GM10266 (cell line): ENCODE results near the gene OSBPL9.
A peak's percentile ranks its signal among the peaks of the same experiment; 100 is the strongest.

ENCODE experiments used
- DNase-seq: peaks from one replicate; pipeline ENCODE4 v3.0.0; 2012; ENCODE audit errors: extremely low spot score
- TF ChIP-seq, protein P1 (sequence below): IDR thresholded peaks from 2 replicates; pipeline ENCODE4 v1.5.1; 2012; ENCODE audit warnings: mild to moderate bottlenecking, low read depth; ENCODE audit not compliant: control insufficient read depth, insufficient read depth; ENCODE audit errors: missing control alignments

OSBPL9 gene, protein sequence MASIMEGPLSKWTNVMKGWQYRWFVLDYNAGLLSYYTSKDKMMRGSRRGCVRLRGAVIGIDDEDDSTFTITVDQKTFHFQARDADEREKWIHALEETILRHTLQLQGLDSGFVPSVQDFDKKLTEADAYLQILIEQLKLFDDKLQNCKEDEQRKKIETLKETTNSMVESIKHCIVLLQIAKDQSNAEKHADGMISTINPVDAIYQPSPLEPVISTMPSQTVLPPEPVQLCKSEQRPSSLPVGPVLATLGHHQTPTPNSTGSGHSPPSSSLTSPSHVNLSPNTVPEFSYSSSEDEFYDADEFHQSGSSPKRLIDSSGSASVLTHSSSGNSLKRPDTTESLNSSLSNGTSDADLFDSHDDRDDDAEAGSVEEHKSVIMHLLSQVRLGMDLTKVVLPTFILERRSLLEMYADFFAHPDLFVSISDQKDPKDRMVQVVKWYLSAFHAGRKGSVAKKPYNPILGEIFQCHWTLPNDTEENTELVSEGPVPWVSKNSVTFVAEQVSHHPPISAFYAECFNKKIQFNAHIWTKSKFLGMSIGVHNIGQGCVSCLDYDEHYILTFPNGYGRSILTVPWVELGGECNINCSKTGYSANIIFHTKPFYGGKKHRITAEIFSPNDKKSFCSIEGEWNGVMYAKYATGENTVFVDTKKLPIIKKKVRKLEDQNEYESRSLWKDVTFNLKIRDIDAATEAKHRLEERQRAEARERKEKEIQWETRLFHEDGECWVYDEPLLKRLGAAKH

DNA sequence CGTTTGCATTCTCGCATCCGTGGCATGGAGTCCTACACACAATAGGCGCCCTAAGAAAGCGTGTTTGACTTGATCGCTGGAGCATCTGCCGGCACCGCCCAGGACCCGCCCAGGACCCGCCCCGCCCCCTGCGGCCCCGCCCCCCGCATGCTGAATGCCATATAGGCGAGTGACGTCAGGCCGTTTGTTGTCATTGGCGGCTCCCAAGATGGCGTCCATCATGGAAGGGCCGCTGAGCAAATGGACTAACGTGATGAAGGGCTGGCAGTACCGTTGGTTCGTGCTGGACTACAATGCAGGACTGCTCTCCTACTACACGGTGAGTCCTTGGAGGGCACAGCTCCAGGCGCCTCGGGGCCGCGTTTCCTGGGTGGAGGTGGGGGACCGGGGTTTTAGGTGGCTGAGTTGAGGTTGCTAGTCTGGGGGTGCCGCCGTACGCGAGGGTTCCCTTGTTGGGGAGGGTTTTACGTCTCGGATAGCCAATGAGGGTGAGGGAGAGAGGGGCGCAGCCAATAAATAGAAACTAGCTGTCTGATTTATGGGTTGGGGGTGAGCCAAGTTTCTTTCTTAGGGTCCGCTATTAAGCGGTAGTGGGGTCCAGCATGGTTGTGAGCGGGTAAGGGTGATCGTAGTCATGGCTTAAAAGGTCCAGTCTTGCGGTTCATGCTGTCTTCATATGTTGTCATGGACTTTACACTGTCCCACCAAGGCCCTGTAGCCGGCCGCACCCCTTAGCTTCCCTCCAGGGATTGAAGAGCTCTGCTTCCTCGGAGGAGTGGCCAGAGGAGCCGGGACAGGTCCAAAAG is at the start of gene OSBPL9:
Gene OSBPL9, plus strand, starts transcription at position 190 of the 806 bp plus-strand sequence. Its CDS starts 19 bp downstream, at position 209.
- TF ChIP-seq, protein P1, sequence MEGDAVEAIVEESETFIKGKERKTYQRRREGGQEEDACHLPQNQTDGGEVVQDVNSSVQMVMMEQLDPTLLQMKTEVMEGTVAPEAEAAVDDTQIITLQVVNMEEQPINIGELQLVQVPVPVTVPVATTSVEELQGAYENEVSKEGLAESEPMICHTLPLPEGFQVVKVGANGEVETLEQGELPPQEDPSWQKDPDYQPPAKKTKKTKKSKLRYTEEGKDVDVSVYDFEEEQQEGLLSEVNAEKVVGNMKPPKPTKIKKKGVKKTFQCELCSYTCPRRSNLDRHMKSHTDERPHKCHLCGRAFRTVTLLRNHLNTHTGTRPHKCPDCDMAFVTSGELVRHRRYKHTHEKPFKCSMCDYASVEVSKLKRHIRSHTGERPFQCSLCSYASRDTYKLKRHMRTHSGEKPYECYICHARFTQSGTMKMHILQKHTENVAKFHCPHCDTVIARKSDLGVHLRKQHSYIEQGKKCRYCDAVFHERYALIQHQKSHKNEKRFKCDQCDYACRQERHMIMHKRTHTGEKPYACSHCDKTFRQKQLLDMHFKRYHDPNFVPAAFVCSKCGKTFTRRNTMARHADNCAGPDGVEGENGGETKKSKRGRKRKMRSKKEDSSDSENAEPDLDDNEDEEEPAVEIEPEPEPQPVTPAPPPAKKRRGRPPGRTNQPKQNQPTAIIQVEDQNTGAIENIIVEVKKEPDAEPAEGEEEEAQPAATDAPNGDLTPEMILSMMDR: no peak
- peak; percentile 91 for DNase-seq

DNA sequence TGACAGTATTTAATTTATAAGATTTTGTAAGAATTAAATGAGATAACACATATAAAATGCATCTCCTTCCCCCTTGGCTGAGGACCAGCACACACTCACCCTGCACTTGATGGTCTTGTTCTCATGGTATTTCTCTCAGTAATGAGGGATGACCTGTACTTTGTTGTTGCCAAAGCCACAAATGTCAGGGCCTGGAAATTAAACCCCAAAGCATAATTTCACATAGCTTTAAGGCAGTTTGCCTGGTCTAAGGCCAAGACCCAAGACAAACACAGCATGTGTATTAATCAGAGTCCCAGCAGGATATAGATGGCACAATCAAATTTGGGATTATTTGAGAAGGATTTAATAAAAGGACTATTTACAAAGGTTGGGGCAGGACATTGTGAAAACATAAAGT is 49.2 kb upstream of the OSBPL9 start:
- DNase-seq: no peak
- TF ChIP-seq, protein P1: no peak

DNA sequence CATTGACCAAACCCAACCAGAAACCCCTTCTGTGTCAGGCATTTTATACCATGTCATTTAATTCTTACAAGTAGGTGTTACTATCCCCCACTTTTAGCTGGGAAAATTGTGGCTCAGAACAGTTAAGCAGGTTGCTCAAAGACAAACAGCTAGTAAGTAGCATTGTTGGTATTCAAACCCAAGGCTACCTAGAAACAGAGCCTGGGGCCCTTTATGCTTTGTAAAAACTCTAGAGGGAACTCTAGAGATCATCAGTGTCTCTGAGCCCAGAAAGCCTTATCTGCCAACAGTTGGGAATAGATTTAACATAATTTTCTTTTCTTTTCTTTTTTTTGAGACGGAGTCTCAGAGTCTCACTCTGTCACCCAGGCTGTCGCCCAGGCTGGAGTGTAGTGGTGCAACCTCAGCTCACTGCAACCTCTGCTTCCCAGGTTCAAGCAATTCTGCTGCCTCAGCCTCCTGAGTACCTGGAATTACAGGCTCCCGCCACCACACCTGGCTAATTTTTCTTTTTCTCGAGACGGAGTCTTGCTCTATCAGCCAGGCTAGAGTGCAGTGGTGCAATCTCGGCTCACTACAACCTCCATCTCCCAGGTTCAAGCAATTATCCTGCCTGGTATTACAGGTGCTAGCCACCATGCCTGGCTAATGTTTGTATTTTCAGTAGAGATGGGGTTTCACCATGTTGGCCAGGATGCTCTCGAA is 48.5 kb upstream of the OSBPL9 start:
- no peak for DNase-seq
- TF ChIP-seq, protein P1: no peak

DNA sequence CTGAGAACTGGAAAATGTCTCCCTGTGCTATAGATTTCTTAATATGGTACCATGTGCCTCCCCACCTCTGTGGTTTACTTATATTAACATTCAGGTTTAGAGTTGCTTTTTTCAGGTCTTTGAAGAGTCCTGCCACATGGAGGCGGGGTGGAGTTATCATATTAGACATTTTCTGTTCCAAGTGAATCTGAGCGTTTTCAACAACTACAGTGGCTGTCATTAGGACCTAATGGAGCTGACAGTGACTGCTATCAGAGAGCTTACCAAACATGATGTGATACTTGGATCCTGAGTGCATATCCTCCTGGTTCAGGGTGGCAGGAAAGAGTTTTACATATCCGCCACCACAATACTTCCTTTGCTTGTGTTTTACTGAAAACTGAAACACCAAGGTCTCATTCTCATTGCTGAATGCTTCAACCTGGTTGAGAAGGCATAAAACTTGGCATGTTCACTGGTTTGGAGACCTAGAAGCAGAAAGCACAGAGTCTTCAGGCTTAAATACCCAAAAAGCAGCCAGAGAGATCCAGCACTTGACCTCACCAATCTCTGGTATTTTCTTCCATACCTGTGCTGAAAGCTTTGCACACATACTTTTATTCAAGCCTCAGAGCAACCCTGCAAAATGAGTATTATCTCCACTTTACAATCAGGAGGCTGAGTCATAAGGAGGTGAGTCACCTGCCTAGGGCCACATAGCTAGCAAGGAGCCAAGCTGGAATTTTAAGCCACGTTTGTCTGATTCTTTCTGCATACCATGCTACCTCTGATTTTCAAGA is 47.4 kb upstream of the OSBPL9 start:
- DNase-seq: peak; percentile 19

DNA sequence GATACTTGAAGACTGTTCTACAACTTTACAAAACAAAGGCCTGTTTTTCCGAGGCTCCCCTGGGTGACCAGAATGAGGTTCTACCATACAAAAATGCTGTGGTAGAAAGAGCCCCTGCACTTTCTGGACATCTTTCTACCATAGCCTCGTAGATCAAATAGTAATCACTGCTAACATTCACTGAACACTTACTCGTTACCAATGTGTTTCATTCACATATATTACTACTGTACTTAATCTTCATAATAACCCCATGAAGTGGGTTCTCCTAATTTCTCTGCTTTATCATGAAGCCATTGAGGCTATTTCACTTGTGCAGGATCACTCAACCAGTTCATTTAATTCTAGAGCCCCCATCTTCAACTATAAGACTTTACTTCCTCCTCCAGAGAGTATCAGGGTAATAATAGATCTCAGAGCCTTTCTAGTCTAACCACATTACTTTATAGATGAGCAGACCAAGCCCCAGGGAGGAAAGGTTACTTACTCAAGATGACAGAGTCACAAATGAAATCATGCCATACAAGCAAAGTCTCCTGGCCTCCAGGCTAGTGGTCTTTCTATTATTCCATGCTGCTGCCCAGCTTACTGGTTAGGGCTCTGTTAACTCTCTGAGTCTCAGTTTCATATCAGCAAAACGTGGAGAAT is 46.7 kb upstream of the OSBPL9 start:
- TF ChIP-seq, protein P1: no peak
- DNase-seq: peak; percentile 26

More for the DNA sequence above, 47.4 kb upstream of the OSBPL9 start:
- TF ChIP-seq, protein P1: peak; percentile 36
